H9 (cell line): ENCODE results near the gene RERE. TPM values are rescaled to one million over a fixed set of nuclear protein-coding genes. Genes with fewer than 3 reads are reported as not detected.

ENCODE experiments used
- DNase-seq: peaks from one replicate; pipeline ENCODE4 v3.0.0-alpha.2; 2017
- H2AFZ ChIP-seq: one replicate; pipeline ENCODE4 v1.6.1; 2013; ENCODE audit warnings: mild to moderate bottlenecking, low read length, control low read depth, moderate library complexity
- H2AK5ac ChIP-seq: 2 replicates; pipeline ENCODE4 v1.6.1; 2013; ENCODE audit warnings: low read length, control low read depth, mixed read lengths; ENCODE audit not compliant: insufficient read length
- H2BK120ac ChIP-seq: one replicate; pipeline ENCODE4 v1.6.1; 2013; ENCODE audit warnings: low read depth, mild to moderate bottlenecking, low read length, control low read depth, inconsistent platforms; ENCODE audit not compliant: poor library complexity, severe bottlenecking
- H2BK12ac ChIP-seq: 2 replicates; pipeline ENCODE4 v1.6.1; 2013; ENCODE audit warnings: low read length, control low read depth, mixed read lengths, low read depth; ENCODE audit not compliant: insufficient read length
- H2BK15ac ChIP-seq: 2 replicates; pipeline ENCODE4 v1.6.1; 2013; ENCODE audit warnings: low read depth, low read length, control low read depth
- H2BK20ac ChIP-seq: one replicate; pipeline ENCODE4 v1.6.1; 2013; ENCODE audit warnings: low read depth, mild to moderate bottlenecking, low read length, control low read depth, inconsistent platforms; ENCODE audit not compliant: poor library complexity, severe bottlenecking
- H2BK5ac ChIP-seq: 2 replicates; pipeline ENCODE4 v1.6.1; 2013; ENCODE audit warnings: low read length, control low read depth, mixed read lengths; ENCODE audit not compliant: insufficient read length
- H3K14ac ChIP-seq: 2 replicates; pipeline ENCODE4 v1.6.1; 2013; ENCODE audit warnings: low read length, control low read depth; ENCODE audit not compliant: insufficient read depth
- H3K18ac ChIP-seq: 2 replicates; pipeline ENCODE4 v1.6.1; 2013; ENCODE audit warnings: low read depth, mild to moderate bottlenecking, mixed read lengths, low read length, control low read depth; ENCODE audit not compliant: insufficient read length
- H3K23ac ChIP-seq: 2 replicates; pipeline ENCODE4 v1.6.1; 2013; ENCODE audit warnings: low read length, control low read depth, mixed read lengths, low read depth; ENCODE audit not compliant: insufficient read length
- H3K23me2 ChIP-seq: 2 replicates; pipeline ENCODE4 v1.6.1; 2013; ENCODE audit warnings: low read depth, mild to moderate bottlenecking, mixed read lengths, low read length, control low read depth; ENCODE audit not compliant: insufficient read length, poor library complexity, severe bottlenecking
- H3K27ac ChIP-seq: 2 replicates; pipeline ENCODE4 v1.5.1; 2013; ENCODE audit warnings: low read length, control low read depth, mixed read lengths, low read depth; ENCODE audit not compliant: insufficient read length
- H3K27me3 ChIP-seq: 2 replicates; pipeline ENCODE4 v1.6.1; 2013; ENCODE audit warnings: low read length, control low read depth, inconsistent platforms; ENCODE audit not compliant: insufficient read depth
- H3K4ac ChIP-seq: 2 replicates; pipeline ENCODE4 v1.6.1; 2013; ENCODE audit warnings: low read depth, mild to moderate bottlenecking, control low read depth, inconsistent platforms, low read length, moderate library complexity
- H3K4me1 ChIP-seq: 2 replicates; pipeline ENCODE4 v1.6.1; 2013; ENCODE audit warnings: low read length, control low read depth, inconsistent platforms; ENCODE audit not compliant: insufficient read depth
- H3K4me2 ChIP-seq: 2 replicates; pipeline ENCODE4 v1.6.1; 2013; ENCODE audit warnings: low read length, control low read depth, mixed read lengths; ENCODE audit not compliant: insufficient read length, insufficient read depth
- H3K56ac ChIP-seq: 2 replicates; pipeline ENCODE4 v1.6.1; 2013; ENCODE audit warnings: low read depth, mild to moderate bottlenecking, mixed read lengths, low read length, control low read depth; ENCODE audit not compliant: insufficient read length
- H3K79me1 ChIP-seq: 2 replicates; pipeline ENCODE4 v1.6.1; 2013; ENCODE audit warnings: low read depth, mild to moderate bottlenecking, moderate library complexity, low read length, control low read depth, inconsistent platforms; ENCODE audit not compliant: insufficient read depth, poor library complexity, severe bottlenecking
- H3K79me2 ChIP-seq: 2 replicates; pipeline ENCODE4 v1.6.1; 2013; ENCODE audit warnings: low read length, control low read depth, inconsistent platforms; ENCODE audit not compliant: insufficient read depth
- H3K9ac ChIP-seq: 2 replicates; pipeline ENCODE4 v1.6.1; 2013; ENCODE audit warnings: low read length, control low read depth, mixed read lengths; ENCODE audit not compliant: insufficient read length; ENCODE audit errors: extremely low read depth
- H3K9me3 ChIP-seq: one replicate; pipeline ENCODE4 v1.6.1; 2013; ENCODE audit warnings: low read depth, low read length, inconsistent platforms; ENCODE audit not compliant: control insufficient read depth
- H3T11ph ChIP-seq: one replicate; pipeline ENCODE4 v1.6.1; 2013; ENCODE audit warnings: mild to moderate bottlenecking, low read length, control low read depth, inconsistent platforms
- H4K20me1 ChIP-seq: one replicate; pipeline ENCODE4 v1.6.1; 2013; ENCODE audit not compliant: control insufficient read depth, insufficient read length, insufficient read depth
- H4K5ac ChIP-seq: 2 replicates; pipeline ENCODE4 v1.6.1; 2013; ENCODE audit warnings: low read depth, mild to moderate bottlenecking, mixed read lengths, low read length, control low read depth; ENCODE audit not compliant: insufficient read length
- H4K8ac ChIP-seq: replicated peaks from 2 replicates; pipeline ENCODE4 v1.6.1; 2013; ENCODE audit warnings: low read length, control low read depth, mixed read lengths, low read depth; ENCODE audit not compliant: insufficient read length
- H4K91ac ChIP-seq: 2 replicates; pipeline ENCODE4 v1.6.1; 2013; ENCODE audit warnings: low read depth, mild to moderate bottlenecking, moderate library complexity, mixed read lengths, low read length, control low read depth; ENCODE audit not compliant: insufficient read length
- H3K27ac Mint-ChIP-seq, 3 experiments: 2 replicates in 2 of 3; 3 replicates in 1 of 3; pipeline ENCODE4 v1.8.0; 2020 to 2021; ENCODE audit warnings: mixed read lengths in 3 of 3, mild to moderate bottlenecking in 1 of 3, moderate library complexity in 1 of 3
- H3K27me3 Mint-ChIP-seq: 2 replicates; pipeline ENCODE4 v1.8.0; 2021; ENCODE audit warnings: low read depth, mild to moderate bottlenecking, moderate library complexity, mixed read lengths
- H3K36me3 Mint-ChIP-seq, 3 experiments: 2 replicates in 2 of 3; 3 replicates in 1 of 3; pipeline ENCODE4 v1.8.0; 2020 to 2021; ENCODE audit warnings: low read depth in 3 of 3, mixed read lengths in 3 of 3; ENCODE audit not compliant: insufficient read depth in 1 of 3
- H3K4me1 Mint-ChIP-seq, 2 experiments: 2 replicates each; pipeline ENCODE4 v1.8.0; 2020; ENCODE audit warnings: mixed read lengths in 2 of 2
- H3K4me3 Mint-ChIP-seq, 2 experiments: 2 replicates in 1 of 2; 3 replicates in 1 of 2; pipeline ENCODE4 v1.8.0; 2020 to 2021; ENCODE audit warnings: mild to moderate bottlenecking in 2 of 2, mixed read lengths in 2 of 2, moderate library complexity in 1 of 2
- H3K9me3 Mint-ChIP-seq, 2 experiments: 2 replicates in 1 of 2; 3 replicates in 1 of 2; pipeline ENCODE4 v1.8.0; 2020; ENCODE audit warnings: mild to moderate bottlenecking in 2 of 2, mixed read lengths in 2 of 2, moderate library complexity in 1 of 2
- WGBS: extraction: QIAGEN DNeasy Blood & Tissue Kit; methylation state at CpG from one replicate; pipeline ENCODE4 v1.1.7; 2013; ENCODE audit warnings: missing lambda C conversion rate, low lambda C conversion rate, mixed read lengths; ENCODE audit not compliant: insufficient read length; ENCODE audit errors: extremely low coverage; 5-methylcytosine and 5-hydroxymethylcytosine counted together
- total RNA-seq: library from RNA; stranded (reverse); gene quantifications from 2 replicates; pipeline ENCODE4 v1.2.1, GENCODE V29; 2021
- TF ChIP-seq, protein P1 (sequence below): fragments of 200-600 bp; sonication (generic); conservative IDR thresholded peaks from 3 replicates; pipeline ENCODE4 v1.8.0; 2021; ENCODE audit warnings: antibody characterized with exemption, mild to moderate bottlenecking

RERE gene
- total RNA-seq, 1 experiment from 2014 or later, result 103 TPM

DNA sequence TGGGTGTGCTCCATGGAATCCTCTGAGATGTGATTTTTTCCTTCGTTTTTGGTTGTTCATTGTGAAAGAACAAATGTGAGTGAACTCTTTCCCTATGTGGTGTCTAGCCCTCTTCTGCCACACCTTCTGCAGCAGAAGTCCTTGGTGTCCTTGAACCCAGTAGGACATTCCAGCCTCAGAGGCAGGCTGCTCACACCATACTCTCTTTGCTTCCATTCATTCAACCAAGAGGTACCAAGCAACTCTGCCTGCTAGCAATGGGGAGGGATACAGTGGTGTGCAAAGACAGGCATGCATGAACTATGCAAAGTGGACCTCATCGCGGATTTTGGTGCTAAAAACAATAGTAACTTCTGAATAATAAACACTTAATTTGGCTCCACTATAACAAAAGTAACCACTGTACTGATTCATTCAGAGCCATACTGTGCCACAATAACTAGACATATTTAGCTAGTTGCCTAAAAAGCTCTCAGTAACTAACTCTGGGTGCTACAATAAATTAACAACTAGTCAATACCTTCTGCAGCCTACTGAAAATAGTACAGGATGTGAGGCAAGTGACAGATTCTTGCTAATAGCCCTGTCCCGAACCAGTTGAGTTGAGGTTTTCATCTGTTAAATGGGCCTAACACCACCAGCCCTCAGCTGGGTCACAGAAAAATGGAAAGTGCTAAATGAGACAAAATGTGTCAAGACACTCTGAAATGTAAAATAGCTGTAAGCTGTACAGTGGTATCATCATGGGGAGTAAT lies 344.1 kb downstream of the RERE start:
- H3K4me3 Mint-ChIP-seq, result no peak overlapping the region
- no peak overlapping the region for H3K4me2 ChIP-seq
- H3T11ph ChIP-seq, result no peak overlapping the region
- TF ChIP-seq, protein P1, sequence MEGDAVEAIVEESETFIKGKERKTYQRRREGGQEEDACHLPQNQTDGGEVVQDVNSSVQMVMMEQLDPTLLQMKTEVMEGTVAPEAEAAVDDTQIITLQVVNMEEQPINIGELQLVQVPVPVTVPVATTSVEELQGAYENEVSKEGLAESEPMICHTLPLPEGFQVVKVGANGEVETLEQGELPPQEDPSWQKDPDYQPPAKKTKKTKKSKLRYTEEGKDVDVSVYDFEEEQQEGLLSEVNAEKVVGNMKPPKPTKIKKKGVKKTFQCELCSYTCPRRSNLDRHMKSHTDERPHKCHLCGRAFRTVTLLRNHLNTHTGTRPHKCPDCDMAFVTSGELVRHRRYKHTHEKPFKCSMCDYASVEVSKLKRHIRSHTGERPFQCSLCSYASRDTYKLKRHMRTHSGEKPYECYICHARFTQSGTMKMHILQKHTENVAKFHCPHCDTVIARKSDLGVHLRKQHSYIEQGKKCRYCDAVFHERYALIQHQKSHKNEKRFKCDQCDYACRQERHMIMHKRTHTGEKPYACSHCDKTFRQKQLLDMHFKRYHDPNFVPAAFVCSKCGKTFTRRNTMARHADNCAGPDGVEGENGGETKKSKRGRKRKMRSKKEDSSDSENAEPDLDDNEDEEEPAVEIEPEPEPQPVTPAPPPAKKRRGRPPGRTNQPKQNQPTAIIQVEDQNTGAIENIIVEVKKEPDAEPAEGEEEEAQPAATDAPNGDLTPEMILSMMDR, result no peak
- peaks cover 6% of the 10 kb centered on the region for H3K79me1 ChIP-seq
- H3K9me3 ChIP-seq, result no peaks in the 10 kb centered on the region
- H4K8ac ChIP-seq, result no peak overlapping the region
- H3K23ac ChIP-seq, result no peak overlapping the region
- H3K9me3 Mint-ChIP-seq, result no peaks in the 10 kb centered on the region
- peaks cover 1% of the 10 kb centered on the region; the same call in 1 of the 2 replicates for H3K27me3 Mint-ChIP-seq
- no peak overlapping the region for H2AK5ac ChIP-seq
- no peaks in the 10 kb centered on the region for H4K20me1 ChIP-seq
- H3K23me2 ChIP-seq, result no peaks in the 10 kb centered on the region
- no peak overlapping the region for H3K18ac ChIP-seq
- no peak overlapping the region for H4K5ac ChIP-seq
- no peak overlapping the region for H2BK20ac ChIP-seq
- peaks cover 7% of the 10 kb centered on the region for H3K4me1 ChIP-seq
- no peak overlapping the region for H3K4ac ChIP-seq
- DNase-seq, result no peak
- no peak overlapping the region for H3K14ac ChIP-seq
- no peak overlapping the region for H3K27ac ChIP-seq
- H3K56ac ChIP-seq, result no peak overlapping the region
- no peak overlapping the region for H2BK15ac ChIP-seq
- H3K4me1 Mint-ChIP-seq, result peaks cover 44 to 45% of the 10 kb centered on the region in 2 experiments
- no peak overlapping the region for H4K91ac ChIP-seq
- no peak overlapping the region for H2BK120ac ChIP-seq
- H3K79me2 ChIP-seq, result no peaks in the 10 kb centered on the region
- no peaks in the 10 kb centered on the region for H3K27me3 ChIP-seq
- no peak overlapping the region for H2AFZ ChIP-seq
- no peak overlapping the region for H2BK5ac ChIP-seq
- peak overlapping the region; percentile 69 to 93 (median 76); a peak in 4 of 7 replicates for H3K27ac Mint-ChIP-seq
- WGBS, result no CpG with 5 or more reads among the region's 4 CpGs
- no peak overlapping the region for H3K9ac ChIP-seq
- no peak overlapping the region for H2BK12ac ChIP-seq
- H3K36me3 Mint-ChIP-seq, result no peaks in the 10 kb centered on the region; a peak in 1 of 7 replicates
